Right lobe of liver (tissue), 6 donors: ENCODE results near the gene PIK3C2G. TPM values are rescaled to one million over a fixed set of nuclear protein-coding genes. Genes with fewer than 3 reads are reported as not detected.
A peak's percentile ranks its signal among the peaks of the same experiment; 100 is the strongest.

ENCODE experiments used
- ATAC-seq, 4 donors: fragments of 200-7000 bp; cut with Tn5 transposase; one replicate each; pipeline ENCODE4 v1.9.1; 2020; ENCODE audit warnings: mild to moderate bottlenecking in 4 of 4, moderate library complexity in 4 of 4
- DNase-seq, 3 donors: peaks; one replicate each; pipeline ENCODE4 v3.0.0-alpha.2; 2020
- H3K27ac ChIP-seq, 3 donors: fragments of 200-600 bp; one replicate each; pipeline ENCODE4 v1.8.0; 2022
- H3K27me3 ChIP-seq, 2 donors: fragments of 200-600 bp; one replicate each; pipeline ENCODE4 v1.8.0; 2022
- H3K36me3 ChIP-seq, 4 donors: fragments of 200-600 bp; sonication (generic) in 1 of 4; one replicate each; pipeline versions ENCODE4 v1.5.1 to v1.8.0; 2017 to 2022; ENCODE audit warnings: control low read depth in 1 of 4
- H3K4me1 ChIP-seq, 4 donors: fragments of 200-600 bp; sonication (generic) in 1 of 4; one replicate each; pipeline versions ENCODE4 v1.5.1 to v1.8.0; 2017 to 2022; ENCODE audit warnings: control low read depth in 1 of 4
- H3K4me3 ChIP-seq, 3 donors: fragments of 200-600 bp; one replicate each; pipeline ENCODE4 v1.8.0; 2022
- H3K9me3 ChIP-seq, 4 donors: fragments of 200-600 bp; sonication (generic) in 1 of 4; one replicate each; pipeline versions ENCODE4 v1.5.1 to v1.8.0; 2017 to 2022; ENCODE audit warnings: control low read depth in 1 of 4
- CTCF ChIP-seq, 4 donors: fragments of 200-600 bp in 3 of 4; fragments of 450-650 bp in 1 of 4; IDR thresholded peaks; one replicate each; pipeline versions ENCODE4 v1.5.1 to v1.8.0; 2016 to 2022; ENCODE audit warnings: antibody characterized with exemption in 4 of 4, mild to moderate bottlenecking in 2 of 4
- POLR2A ChIP-seq: fragments of 450-650 bp; IDR thresholded peaks from one replicate; pipeline ENCODE4 v1.6.1; 2017; ENCODE audit warnings: antibody characterized with exemption, mild to moderate bottlenecking
- WGBS: methylation state at CpG from one replicate; pipeline ENCODE4 v1.1.6; 2018; ENCODE audit warnings: low coverage, low lambda C conversion rate; ENCODE audit not compliant: insufficient coverage; ENCODE audit errors: missing lambda C conversion rate; 5-methylcytosine and 5-hydroxymethylcytosine counted together
- intact Hi-C, 2 donors: fragments of 100-400 bp; cut with DNase I; formaldehyde crosslinking; loops; one replicate each; pipeline versions ENCODE4 v1.11.2 to v1.14.1; 2022
- total RNA-seq, 6 experiments: library from RNA; depleted of rRNA in 2 of 6; stranded (reverse); fragments of >200 nt in 2 of 6; fragmentation: NEBNext Ultra II Directional in 3 of 6; extraction: Animal tissue kit (Norgen Biotek cat#: 25700) in 3 of 6; gene quantifications; one replicate each; pipeline versions ENCODE4 v1.1.0 to v1.2.4, GENCODE V29; 2016 to 2023
- donor health status: DM: no; HTN: yes; CAD: no.
- donor health status: DM: no; HTN: no; CAD: no.
- donor health status: DM: no; HTN: no; CAD: no.
- donor health status: DM: no; HTN: yes; CAD: no.
- donor health status: DM: no; HTN: yes; CAD: no.

PIK3C2G gene
- total RNA-seq, 6 experiments from 2014 or later = 12.5 to 30.5 (median 24.8) TPM

DNA sequence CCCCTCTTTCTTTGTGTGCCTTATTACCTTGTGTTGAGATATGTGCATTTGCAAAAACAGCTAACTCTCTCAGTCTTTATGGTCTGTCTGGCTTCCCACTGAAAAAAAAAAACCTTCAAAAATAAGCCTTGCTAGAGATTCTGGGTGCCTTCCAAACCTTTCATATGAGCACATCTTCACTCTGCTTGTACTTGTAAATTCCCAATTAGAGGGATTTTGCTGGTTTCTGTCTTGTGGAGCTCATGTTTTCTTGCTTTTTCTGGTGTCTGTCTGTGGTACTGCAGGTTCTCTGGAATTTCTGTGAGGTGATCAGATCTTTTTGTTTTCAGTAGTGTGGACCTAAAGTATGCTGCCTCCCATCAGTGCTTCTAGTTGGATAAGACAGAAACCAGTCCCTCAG is 100.1 kb downstream of the PIK3C2G start:
- Histone ChIP-seq H3K4me3 (no peak overlapping the region), H3K36me3 (peaks cover 0 to 8% (median 0%) of the 10 kb centered on the region in 4 donors), H3K27ac (no peak overlapping the region), H3K4me1 (peaks cover 0 to 9% (median 0%) of the 10 kb centered on the region in 4 donors), H3K27me3 (no peaks in the 10 kb centered on the region), H3K9me3 (no peaks in the 10 kb centered on the region)
- TF ChIP-seq CTCF (IDR thresholded peaks at IDR 0.05) (no peak), POLR2A (no peak)
- ATAC-seq (no peak), DNase-seq (no peak)
- intact Hi-C loops = no loop called here

- Histone ChIP-seq H3K27me3 (no peaks in the 10 kb centered on the region), H3K4me1 (peaks cover 0 to 9% (median 0%) of the 10 kb centered on the region in 4 donors), H3K4me3 (no peak overlapping the region), H3K9me3 (no peaks in the 10 kb centered on the region), H3K36me3 (peaks cover 0 to 8% (median 0%) of the 10 kb centered on the region in 4 donors), H3K27ac (no peak overlapping the region)
- ATAC-seq = peak in 1 of 4 donors; percentile 23
- no peak for TF ChIP-seq CTCF (IDR thresholded peaks at IDR 0.05)
- no peak for TF ChIP-seq POLR2A
- 73% methylated on average over 2 of the region's 2 CpGs for WGBS
- intact Hi-C loops = no loop called here
- DNase-seq = no peak
These were observed 102.0 kb downstream of the PIK3C2G start for GRCh38 chr12:18363321-18363720.

- intact Hi-C loops = no loop called here
- WGBS = 92% methylated on average over 3 of the region's 3 CpGs
- Histone ChIP-seq H3K9me3 (no peaks in the 10 kb centered on the region), H3K27me3 (no peaks in the 10 kb centered on the region), H3K4me3 (no peak overlapping the region), H3K4me1 (no peaks in the 10 kb centered on the region), H3K27ac (no peak overlapping the region), H3K36me3 (peaks cover 0 to 10% (median 0%) of the 10 kb centered on the region in 4 donors)
- TF ChIP-seq CTCF (IDR thresholded peaks at IDR 0.05) (no peak), POLR2A (no peak)
- no peak for ATAC-seq
- DNase-seq = no peak
These were observed 107.3 kb downstream of the PIK3C2G start for GRCh38 chr12:18368594-18368993.

- DNase-seq (no peak), ATAC-seq (no peak)
- Histone ChIP-seq H3K4me3 (no peak overlapping the region), H3K27ac (no peak overlapping the region), H3K36me3 (peaks cover 0 to 6% (median 0%) of the 10 kb centered on the region in 4 donors), H3K9me3 (no peaks in the 10 kb centered on the region), H3K4me1 (no peaks in the 10 kb centered on the region), H3K27me3 (no peaks in the 10 kb centered on the region)
- TF ChIP-seq CTCF (IDR thresholded peaks at IDR 0.05) = no peak
- TF ChIP-seq POLR2A = no peak
- intact Hi-C loops = no loop called here
- WGBS = 88% methylated on average over 6 of the region's 6 CpGs
These were observed 111.9 kb downstream of the PIK3C2G start for GRCh38 chr12:18373181-18373580.

- Histone ChIP-seq H3K36me3 (peaks cover 0 to 6% (median 0%) of the 10 kb centered on the region in 4 donors), H3K9me3 (no peaks in the 10 kb centered on the region), H3K27ac (no peak overlapping the region), H3K27me3 (no peaks in the 10 kb centered on the region), H3K4me1 (no peaks in the 10 kb centered on the region), H3K4me3 (no peak overlapping the region)
- ATAC-seq (no peak), DNase-seq (no peak)
- intact Hi-C loops = no loop called here
- no peak for TF ChIP-seq POLR2A
These were observed 113.8 kb downstream of the PIK3C2G start for GRCh38 chr12:18375131-18375530.
